ENCODE measurements around the gene MRPL33. TPM values are rescaled to one million over a fixed set of nuclear protein-coding genes. Genes with fewer than 3 reads are reported as not detected.

Gene MRPL33
- total and polyA plus RNA-seq, 2 of the 13 experiments (the other 11 are each of a cell fraction or from before 2014, with no cell fraction given) = 69.7 to 218 TPM

DNA sequence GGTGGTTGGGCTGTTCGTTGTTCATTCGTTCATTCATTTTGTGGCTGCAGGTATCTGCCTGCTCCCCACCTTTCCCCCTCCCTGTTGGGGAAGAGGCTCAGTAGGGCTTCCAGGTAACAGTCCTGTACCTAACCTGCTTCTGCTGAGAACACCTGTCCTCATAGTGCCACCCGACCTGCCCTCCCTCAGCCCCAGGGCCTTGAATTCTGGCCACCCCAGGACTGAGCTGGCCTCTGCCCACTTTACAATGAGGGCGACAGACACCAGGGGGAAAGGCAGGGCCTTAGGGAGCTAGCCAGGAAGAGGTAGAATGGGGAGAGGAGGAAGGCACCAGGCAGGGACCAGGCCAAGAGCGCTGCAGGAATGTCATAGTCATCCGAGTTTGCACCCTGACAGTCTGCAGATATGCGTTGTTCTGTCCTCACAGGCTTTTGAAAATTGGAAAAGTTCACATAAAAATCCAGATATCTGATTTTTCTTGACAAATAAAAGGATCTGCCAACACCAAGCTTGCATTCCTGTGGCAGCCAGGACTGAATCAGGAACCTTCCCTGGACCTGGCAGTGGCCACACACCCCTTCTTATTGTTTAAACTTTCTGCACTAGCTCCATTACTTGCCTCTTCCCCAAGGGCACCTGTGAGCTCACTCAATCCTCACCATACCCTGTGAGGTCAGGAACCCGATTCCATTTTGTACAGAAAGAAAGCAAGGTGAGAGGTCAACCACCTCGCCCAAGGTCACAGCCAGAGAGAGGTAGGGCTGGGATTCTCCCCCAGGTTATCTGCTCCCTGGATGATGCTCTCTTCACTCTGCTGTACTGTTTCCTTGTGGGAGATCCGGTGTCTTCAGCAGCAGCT is 35.3 kb upstream of the MRPL33 start:
- peak; percentile 39 for FAIRE-seq
- Histone ChIP-seq H3K9ac (ENCODE audit: insufficient read depth, low read depth, low read length) (no peak overlapping the region), H3K27me3 (ENCODE audit: control insufficient read depth in 1 of 2, insufficient read depth in 2 of 2, low read length in 2 of 2) (no peaks in the 10 kb centered on the region), H3K79me2 (ENCODE audit: insufficient read depth, low read length) (no peaks in the 10 kb centered on the region), H2AFZ (ENCODE audit: low read length) (no peak overlapping the region), H3K36me3 (replicated peaks in 1 of 2; ENCODE audit: control insufficient read depth in 1 of 2, insufficient read depth in 2 of 2, low read length in 2 of 2) (no peaks in the 10 kb centered on the region), H4K20me1 (ENCODE audit: insufficient read depth, low read length) (no peaks in the 10 kb centered on the region), H3K9me3 (ENCODE audit: low read length) (no peaks in the 10 kb centered on the region), H3K4me3 (replicated peaks in 1 of 3; ENCODE audit: insufficient read depth in 1 of 3, low read depth in 2 of 3, low read length in 3 of 3) (no peak overlapping the region), H3K4me1 (ENCODE audit: insufficient read depth, low read length) (peaks cover 39% of the 10 kb centered on the region), H3K27ac (ENCODE audit: extremely low read length, insufficient read depth, low read length) (no peak overlapping the region), H3K4me2 (ENCODE audit: low read depth, low read length) (no peak overlapping the region; the same call in 1 of the 2 replicates)
- POLR2A ChIA-PET = interaction anchor here (1.1 to 4.7 kb wide), 5 partner anchors 7 to 73 kb away, joined by 4 to 150 read pairs (median 22); partner anchors contain the start of genes SLC4A1AP and SUPT7L
- no peak for DNase-seq (ENCODE audit: low spot score)
- in situ Hi-C loops (cut with HindIII; ENCODE audit: extremely low pct_ligation_motif_present, low pct_unique_long_range_greater_than_20kb) = no loop called here
- intact Hi-C loops (cut with micrococcal nuclease; ENCODE audit: unreplicated experiment) = no loop called here
- WGBS (ENCODE audit: low lambda C conversion rate) = 78% methylated on average over 10 of the region's 10 CpGs
- CTCF ChIA-PET (ENCODE audit: low intra/inter-chr PET ratio, low total read pairs) = no interaction called here
- no TSS peak for BruUV-seq (replicated peaks)
- ATAC-seq = no peak
- 0 out of 2 replicates have a peak, but pooled peaks have one; percentile 22 for TF ChIP-seq ZNF501 (CRISPR knock-in tag; IDR thresholded peaks at IDR 0.05)
- TF ChIP-seq ZUFSP (CRISPR knock-in tag; IDR thresholded peaks at IDR 0.05; ENCODE audit: borderline replicate concordance) = no peak
- TF ChIP-seq TRIM22 (IDR thresholded peaks at IDR 0.05) = no peak
- TF ChIP-seq ZNF720 (CRISPR knock-in tag; IDR thresholded peaks at IDR 0.05) = no peak
- no peak for TF ChIP-seq FOXM1 (CRISPR knock-in tag; IDR thresholded peaks at IDR 0.05)
- TF ChIP-seq ZNF574 (CRISPR knock-in tag; IDR thresholded peaks at IDR 0.05) = no peak
- no peak for TF ChIP-seq NFE2L1 (CRISPR knock-in tag; IDR thresholded peaks at IDR 0.05; ENCODE audit: borderline replicate concordance)
- TF ChIP-seq ZBTB43 (CRISPR knock-in tag; conservative IDR thresholded peaks at IDR 0.05) = no peak
- no peak for TF ChIP-seq ARID2 (CRISPR knock-in tag; IDR thresholded peaks at IDR 0.05; ENCODE audit: borderline replicate concordance)
- no peak for TF ChIP-seq PHB2 (IDR thresholded peaks at IDR 0.05; ENCODE audit: partially characterized antibody)
- no peak for TF ChIP-seq ZNF709 (CRISPR knock-in tag; IDR thresholded peaks at IDR 0.05)
- no peak for TF ChIP-seq JUNB (CRISPR knock-in tag; IDR thresholded peaks at IDR 0.05; ENCODE audit: borderline replicate concordance)
- no peak for TF ChIP-seq HNRNPH1 (optimal IDR thresholded peaks at IDR 0.05; ENCODE audit: low read depth, low read length)
- TF ChIP-seq, protein P1, sequence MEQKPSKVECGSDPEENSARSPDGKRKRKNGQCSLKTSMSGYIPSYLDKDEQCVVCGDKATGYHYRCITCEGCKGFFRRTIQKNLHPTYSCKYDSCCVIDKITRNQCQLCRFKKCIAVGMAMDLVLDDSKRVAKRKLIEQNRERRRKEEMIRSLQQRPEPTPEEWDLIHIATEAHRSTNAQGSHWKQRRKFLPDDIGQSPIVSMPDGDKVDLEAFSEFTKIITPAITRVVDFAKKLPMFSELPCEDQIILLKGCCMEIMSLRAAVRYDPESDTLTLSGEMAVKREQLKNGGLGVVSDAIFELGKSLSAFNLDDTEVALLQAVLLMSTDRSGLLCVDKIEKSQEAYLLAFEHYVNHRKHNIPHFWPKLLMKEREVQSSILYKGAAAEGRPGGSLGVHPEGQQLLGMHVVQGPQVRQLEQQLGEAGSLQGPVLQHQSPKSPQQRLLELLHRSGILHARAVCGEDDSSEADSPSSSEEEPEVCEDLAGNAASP (CRISPR knock-in tag; IDR thresholded peaks at IDR 0.05; ENCODE audit: borderline replicate concordance) = no peak
- TF ChIP-seq ZNF773 (CRISPR knock-in tag; IDR thresholded peaks at IDR 0.05; ENCODE audit: borderline replicate concordance) = no peak
